ENCODE data around the gene PBX4.
A peak's percentile ranks its signal among the peaks of the same experiment; 100 is the strongest.

The PBX4 gene

DNA sequence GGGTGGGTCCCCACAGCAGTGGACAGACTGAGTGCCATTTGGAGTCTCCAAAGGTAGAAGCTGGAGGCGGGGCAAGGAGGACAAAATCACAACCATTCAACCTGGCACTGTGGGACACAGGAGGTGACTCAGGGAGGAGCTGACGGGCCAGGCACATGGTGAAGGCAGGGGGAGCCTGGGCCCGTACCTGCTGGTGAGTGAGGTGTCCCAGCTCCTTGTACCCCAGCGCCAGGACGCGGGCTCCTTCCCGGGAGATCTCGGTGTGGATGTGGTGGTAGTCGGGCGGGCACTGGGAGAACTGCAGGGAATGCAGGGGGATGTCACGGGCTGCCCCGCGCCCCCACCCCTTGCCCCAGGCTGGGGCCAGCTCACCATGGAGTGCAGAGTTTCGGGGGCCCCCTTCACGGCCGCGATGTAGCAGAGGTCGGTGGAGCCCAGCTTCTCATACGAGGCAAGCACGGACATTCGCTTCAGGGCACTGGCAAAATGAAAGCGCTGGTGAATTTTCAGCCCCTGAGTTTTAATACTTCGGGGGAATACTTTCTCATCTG lies 35.2 kb upstream of the PBX4 start:
- no peaks in the 10 kb centered on the region for H3K9me3 Mint-ChIP-seq
- peak overlapping the region; percentile 30 for H3K27ac Mint-ChIP-seq
- no peak overlapping the region for H3K4me3 Mint-ChIP-seq
- H3K27me3 Mint-ChIP-seq = no peaks in the 10 kb centered on the region
- peaks cover 18% of the 10 kb centered on the region for H3K36me3 Mint-ChIP-seq
- no peaks in the 10 kb centered on the region for H3K4me1 Mint-ChIP-seq

DNA sequence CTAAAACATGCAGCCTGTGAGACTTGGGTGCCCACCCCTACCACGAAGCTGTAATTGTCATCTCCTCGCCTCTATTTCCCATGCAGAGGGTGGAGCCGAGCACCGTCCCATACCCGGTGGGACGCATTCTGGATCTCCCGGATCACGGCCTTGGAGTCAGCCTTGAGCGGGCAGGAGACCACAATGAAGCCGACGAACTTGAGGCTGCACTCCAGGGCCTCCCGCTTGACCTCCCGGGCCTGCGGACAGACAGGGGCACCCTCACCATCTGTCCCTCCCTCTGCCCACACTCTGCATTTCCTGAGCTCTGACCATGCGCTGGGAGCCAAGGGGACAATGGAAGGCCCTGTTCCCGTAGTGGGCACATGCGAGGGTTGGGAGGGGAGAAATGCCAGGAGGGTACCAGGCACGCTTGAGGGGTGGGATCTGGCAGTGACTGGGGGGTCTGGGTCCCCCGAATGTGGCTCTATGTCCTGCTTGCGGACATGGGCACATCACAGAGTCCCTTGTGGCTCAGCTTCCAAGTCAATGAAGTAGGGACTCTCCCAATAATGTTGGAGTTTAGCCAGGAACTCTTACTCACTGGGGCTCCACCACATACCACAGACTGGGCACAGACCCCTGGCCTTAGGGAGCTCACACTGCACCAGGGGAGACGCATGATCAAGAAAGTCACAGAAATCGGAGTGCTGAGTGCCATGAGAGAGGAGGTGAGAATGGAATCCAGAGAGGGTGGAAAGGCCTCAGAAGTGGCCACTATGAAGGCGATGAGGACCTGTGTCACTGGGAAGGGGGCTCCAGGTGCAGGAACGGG lies 34.2 kb upstream of the PBX4 start:
- Mint-ChIP-seq H3K4me1 (no peaks in the 10 kb centered on the region), H3K27ac (no peak overlapping the region), H3K36me3 (peaks cover 16% of the 10 kb centered on the region), H3K4me3 (no peak overlapping the region), H3K27me3 (no peaks in the 10 kb centered on the region), H3K9me3 (no peaks in the 10 kb centered on the region)

DNA sequence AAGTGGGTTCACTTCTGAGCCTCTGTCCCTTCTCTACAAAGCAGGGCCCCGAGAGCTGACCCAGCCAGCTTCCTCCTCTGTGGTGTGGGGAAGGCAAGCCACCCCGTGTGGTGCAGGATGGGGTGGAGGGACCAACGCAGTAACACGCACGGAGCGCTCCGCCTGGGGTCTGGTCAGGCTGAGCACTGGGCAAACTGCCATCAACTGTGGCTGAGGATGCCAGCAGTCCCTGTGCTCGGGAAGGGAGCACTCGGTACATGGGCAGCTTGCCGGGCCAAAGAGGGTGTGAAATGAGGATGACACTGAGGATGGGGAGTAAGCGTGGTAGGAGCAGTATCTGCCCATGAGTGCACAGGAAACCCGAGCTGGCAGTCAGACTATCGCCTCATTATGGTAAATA lies 32.6 kb upstream of the PBX4 start:
- H3K4me3 Mint-ChIP-seq = no peak overlapping the region
- no peaks in the 10 kb centered on the region for H3K9me3 Mint-ChIP-seq
- no peaks in the 10 kb centered on the region for H3K27me3 Mint-ChIP-seq
- H3K27ac Mint-ChIP-seq = no peak overlapping the region
- peaks cover 15% of the 10 kb centered on the region for H3K36me3 Mint-ChIP-seq
- H3K4me1 Mint-ChIP-seq = no peaks in the 10 kb centered on the region

GRCh38 chr19:19650331-19650730 lies 31.8 kb upstream of the PBX4 start:
- H3K36me3 Mint-ChIP-seq = peaks cover 15% of the 10 kb centered on the region
- H3K9me3 Mint-ChIP-seq = no peaks in the 10 kb centered on the region
- no peak overlapping the region for H3K4me3 Mint-ChIP-seq
- no peak overlapping the region for H3K27ac Mint-ChIP-seq
- no peaks in the 10 kb centered on the region for H3K4me1 Mint-ChIP-seq
- H3K27me3 Mint-ChIP-seq = no peaks in the 10 kb centered on the region

- Mint-ChIP-seq H3K4me1 (no peaks in the 10 kb centered on the region), H3K9me3 (no peaks in the 10 kb centered on the region), H3K27me3 (no peaks in the 10 kb centered on the region), H3K27ac (no peak overlapping the region), H3K36me3 (peaks cover 15% of the 10 kb centered on the region), H3K4me3 (no peak overlapping the region)
Measured at GRCh38 chr19:19649580-19649995, 31.1 kb upstream of the PBX4 start.

DNA sequence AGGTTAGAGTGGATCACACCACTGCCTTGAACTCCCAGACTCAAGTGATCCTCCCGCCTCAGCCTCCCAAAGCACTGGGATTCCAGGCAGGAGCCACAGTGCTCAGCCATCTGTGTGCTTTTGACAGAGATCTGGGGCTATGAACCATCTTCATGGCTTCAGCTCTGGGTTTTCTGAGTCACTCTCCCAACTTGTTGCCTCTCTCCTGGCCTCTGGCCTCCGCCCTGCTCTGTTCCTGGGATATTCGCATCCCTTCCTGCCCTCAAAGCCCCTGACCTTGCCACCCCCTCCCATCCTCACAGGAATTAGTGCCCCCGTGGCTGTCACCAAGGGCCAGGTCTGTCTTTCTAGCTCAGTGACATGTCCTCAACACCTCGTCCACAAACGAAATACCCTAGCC lies 30.7 kb upstream of the PBX4 start:
- Mint-ChIP-seq H3K4me1 (no peaks in the 10 kb centered on the region), H3K9me3 (no peaks in the 10 kb centered on the region), H3K27ac (no peak overlapping the region), H3K36me3 (peaks cover 15% of the 10 kb centered on the region), H3K4me3 (no peak overlapping the region), H3K27me3 (no peaks in the 10 kb centered on the region)

DNA sequence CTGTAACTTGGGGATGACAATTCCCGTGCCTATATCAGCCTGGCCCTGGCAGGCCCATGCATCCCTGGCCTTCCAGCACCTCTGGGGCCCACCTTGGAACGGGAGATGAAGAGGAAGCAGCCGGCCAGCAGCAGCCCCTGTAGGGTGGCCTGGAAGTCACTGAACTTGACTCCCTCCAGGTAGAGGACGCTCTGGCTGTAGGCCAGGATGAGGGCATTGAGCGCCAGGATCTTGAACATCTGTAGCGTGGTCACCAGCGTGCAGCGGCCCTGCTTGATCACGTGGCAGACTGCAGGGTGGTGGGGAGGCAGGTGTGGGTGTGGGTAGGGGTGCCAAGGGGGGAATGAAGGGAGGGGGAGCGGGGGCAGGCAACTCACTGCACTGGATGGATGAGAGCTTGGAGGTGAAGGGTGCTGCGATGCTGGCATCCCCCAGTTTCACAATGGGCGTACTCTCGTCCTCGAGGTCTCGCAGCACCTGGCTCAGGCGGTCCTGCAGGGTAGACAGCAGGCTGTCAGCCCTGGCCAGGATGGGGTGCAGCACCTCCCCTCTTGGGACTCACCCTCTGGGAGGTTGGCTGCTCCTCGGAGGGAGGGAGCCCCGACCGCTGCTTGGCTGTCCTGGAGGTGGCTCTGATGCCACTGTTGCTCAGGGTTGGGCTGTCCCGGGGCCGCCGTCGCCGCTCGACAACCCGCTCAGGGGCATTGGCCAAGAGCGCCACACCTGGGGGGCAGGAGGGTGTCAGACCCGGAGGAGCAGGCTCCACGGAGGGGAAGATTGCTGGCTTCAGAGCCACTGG lies 28.7 kb upstream of the PBX4 start:
- Mint-ChIP-seq H3K4me3 (no peak overlapping the region), H3K27me3 (no peaks in the 10 kb centered on the region), H3K4me1 (peaks cover 6% of the 10 kb centered on the region), H3K27ac (no peak overlapping the region), H3K36me3 (peaks cover 8% of the 10 kb centered on the region), H3K9me3 (no peaks in the 10 kb centered on the region)

GRCh38 chr19:19645233-19645870 lies 26.9 kb upstream of the PBX4 start:
- Mint-ChIP-seq H3K36me3 (peaks cover 7% of the 10 kb centered on the region), H3K27ac (no peak overlapping the region), H3K9me3 (no peaks in the 10 kb centered on the region), H3K4me3 (no peak overlapping the region), H3K4me1 (peaks cover 12% of the 10 kb centered on the region), H3K27me3 (no peaks in the 10 kb centered on the region)

DNA sequence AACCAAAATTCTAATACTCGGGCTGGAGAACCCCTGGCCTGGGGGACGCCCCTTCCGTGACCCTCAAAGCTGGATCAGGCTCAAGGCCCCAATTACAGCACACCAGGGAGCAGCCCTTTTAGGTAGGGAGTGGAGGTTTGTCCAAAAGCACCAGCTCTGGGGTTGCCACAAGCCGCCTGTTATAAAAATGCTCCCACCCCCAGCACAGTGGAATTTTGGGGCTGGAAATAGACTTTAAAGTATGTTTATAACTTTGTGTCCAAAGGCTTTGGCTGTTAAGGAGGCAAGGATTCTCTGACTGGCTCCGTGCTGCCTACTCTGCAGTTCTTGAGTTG lies 25.5 kb upstream of the PBX4 start:
- H3K4me1 Mint-ChIP-seq = peaks cover 17% of the 10 kb centered on the region
- H3K36me3 Mint-ChIP-seq = peaks cover 3% of the 10 kb centered on the region
- no peaks in the 10 kb centered on the region for H3K9me3 Mint-ChIP-seq
- H3K27me3 Mint-ChIP-seq = no peaks in the 10 kb centered on the region
- peak overlapping the region; percentile 95 for H3K27ac Mint-ChIP-seq
- H3K4me3 Mint-ChIP-seq = peak overlapping the region; percentile 99

- peak within 1 kb of the TSS; percentile 95 for H3K27ac Mint-ChIP-seq
- H3K36me3 Mint-ChIP-seq = peaks cover 3% of the 10 kb centered on the region
- H3K27me3 Mint-ChIP-seq = no peaks in the 10 kb centered on the region
- H3K4me3 Mint-ChIP-seq = peak within 1 kb of the TSS; percentile 99
- peaks cover 17% of the 10 kb centered on the region for H3K4me1 Mint-ChIP-seq
- no peaks in the 10 kb centered on the region for H3K9me3 Mint-ChIP-seq
Measured at GRCh38 chr19:19643158-19644053, 24.9 kb upstream of the PBX4 start, which contains the start of gene GMIP. TSS of gene GMIP (minus strand) at chr19:19643657. CDS start at chr19:19643529, 128 bp downstream.

GRCh38 chr19:19642506-19643157 lies 24.1 kb upstream of the PBX4 start:
- peaks cover 1% of the 10 kb centered on the region for H3K36me3 Mint-ChIP-seq
- H3K9me3 Mint-ChIP-seq = no peaks in the 10 kb centered on the region

DNA sequence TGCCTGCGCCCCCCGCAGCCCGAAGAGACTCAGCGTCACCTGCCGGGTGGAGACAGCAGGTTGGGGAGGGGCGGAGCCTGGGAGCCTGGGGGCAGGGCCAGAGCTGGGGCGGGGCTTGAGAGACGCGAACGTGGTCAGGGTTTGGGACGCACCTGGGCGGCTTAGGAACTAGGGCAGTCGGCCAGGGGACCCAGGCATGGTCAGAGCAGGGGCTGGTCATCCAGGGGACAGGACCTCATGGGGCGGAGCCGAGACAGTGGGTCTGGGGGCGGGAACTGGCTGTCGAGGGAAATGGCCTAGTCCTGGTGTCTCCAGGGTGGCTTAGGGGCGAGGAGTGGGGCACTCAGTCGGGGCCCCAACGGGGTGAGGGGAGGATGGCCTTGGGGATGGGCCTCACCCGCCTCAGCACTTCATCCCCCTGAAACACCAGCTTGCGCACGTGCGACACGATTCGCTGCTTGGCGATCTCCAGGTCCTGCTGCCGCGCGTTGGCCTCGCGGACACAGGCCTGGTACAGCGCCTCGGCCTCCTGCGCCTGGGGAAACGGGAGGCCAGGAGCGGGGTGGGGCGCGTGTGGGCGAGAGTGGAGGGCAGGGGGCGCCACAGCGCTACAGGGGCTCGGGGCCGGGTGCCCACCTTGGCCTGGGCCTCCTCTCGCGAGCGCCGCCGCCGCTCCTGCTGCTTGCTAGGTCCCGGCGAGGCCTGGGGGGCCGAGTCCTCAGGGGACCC lies 19.2 kb upstream of the PBX4 start:
- peaks cover 25% of the 10 kb centered on the region for H3K4me1 Mint-ChIP-seq
- no peak overlapping the region for H3K27ac Mint-ChIP-seq
- no peak overlapping the region for H3K4me3 Mint-ChIP-seq
- no peaks in the 10 kb centered on the region for H3K27me3 Mint-ChIP-seq
- H3K9me3 Mint-ChIP-seq = no peaks in the 10 kb centered on the region
- peaks cover 6% of the 10 kb centered on the region for H3K36me3 Mint-ChIP-seq

More at GRCh38 chr19:19642506-19643157, 24.1 kb upstream of the PBX4 start:
- Mint-ChIP-seq H3K27ac (peak overlapping the region; percentile 93), H3K4me3 (peak overlapping the region; percentile 99), H3K27me3 (no peaks in the 10 kb centered on the region), H3K4me1 (peaks cover 17% of the 10 kb centered on the region)

DNA sequence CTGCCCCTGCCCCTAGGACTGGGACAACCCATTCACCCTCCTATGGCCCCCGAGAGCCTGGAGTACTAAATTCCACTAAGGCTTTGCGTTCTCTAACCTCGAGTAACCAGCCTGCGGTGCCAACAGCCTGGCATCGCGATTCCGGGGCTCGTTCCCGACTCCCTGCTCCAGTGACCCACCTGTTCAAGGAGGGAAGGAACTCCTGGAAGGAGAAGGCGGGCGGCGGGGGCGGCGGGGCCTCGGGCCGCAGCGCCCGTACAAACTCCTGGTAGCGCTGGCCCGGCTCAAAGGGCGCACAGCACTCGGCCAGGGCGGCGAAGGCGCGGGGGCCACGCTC lies 18.7 kb upstream of the PBX4 start:
- Mint-ChIP-seq H3K27me3 (no peaks in the 10 kb centered on the region), H3K36me3 (peaks cover 6% of the 10 kb centered on the region), H3K27ac (no peak overlapping the region), H3K4me3 (no peak overlapping the region), H3K4me1 (peaks cover 20% of the 10 kb centered on the region), H3K9me3 (no peaks in the 10 kb centered on the region)

GRCh38 chr19:19636573-19637185 lies 18.2 kb upstream of the PBX4 start:
- H3K36me3 Mint-ChIP-seq = peaks cover 6% of the 10 kb centered on the region
- H3K27me3 Mint-ChIP-seq = no peaks in the 10 kb centered on the region
- peaks cover 16% of the 10 kb centered on the region for H3K4me1 Mint-ChIP-seq
- H3K4me3 Mint-ChIP-seq = no peak overlapping the region
- H3K27ac Mint-ChIP-seq = no peak overlapping the region
- no peaks in the 10 kb centered on the region for H3K9me3 Mint-ChIP-seq
